HG03196 (cell line): ENCODE data around the gene AFF2.

Experiments used
- ATAC-seq: cut with Tn5 transposase; IDR thresholded peaks from one replicate; pipeline ENCODE4 v1.9.1; 2021; ENCODE audit not compliant: unreplicated experiment

Gene AFF2

GRCh38 chrX:148580016-148580415 is 79.6 kb downstream of the AFF2 start:
- ATAC-seq = no peak

GRCh38 chrX:148582353-148582752 is 81.9 kb downstream of the AFF2 start:
- ATAC-seq = no peak

- ATAC-seq = no peak
Measured at GRCh38 chrX:148588649-148589310, 88.4 kb downstream of the AFF2 start.

GRCh38 chrX:148592595-148592994 is 92.2 kb downstream of the AFF2 start:
- no peak for ATAC-seq

- ATAC-seq = no peak
Measured at GRCh38 chrX:148593146-148593545, 92.7 kb downstream of the AFF2 start.

GRCh38 chrX:148593987-148594386 is 93.6 kb downstream of the AFF2 start:
- no peak for ATAC-seq

GRCh38 chrX:148599404-148599803 is 99.0 kb downstream of the AFF2 start:
- no peak for ATAC-seq

GRCh38 chrX:148600131-148600530 is 99.7 kb downstream of the AFF2 start:
- no peak for ATAC-seq

GRCh38 chrX:148600581-148600980 is 100.2 kb downstream of the AFF2 start:
- no peak for ATAC-seq

GRCh38 chrX:148601034-148601433 is 100.6 kb downstream of the AFF2 start:
- no peak for ATAC-seq

- peak; percentile 83 for ATAC-seq
Measured at GRCh38 chrX:148609515-148610327, 109.3 kb downstream of the AFF2 start.

GRCh38 chrX:148610328-148610698 is 109.9 kb downstream of the AFF2 start:
- ATAC-seq = peak; percentile 50

GRCh38 chrX:148611993-148612392 is 111.6 kb downstream of the AFF2 start:
- no peak for ATAC-seq

- ATAC-seq = no peak
Measured at GRCh38 chrX:148612431-148612830, 112.0 kb downstream of the AFF2 start.

- no peak for ATAC-seq
Measured at GRCh38 chrX:148613636-148614035, 113.2 kb downstream of the AFF2 start.

- ATAC-seq = no peak
Measured at GRCh38 chrX:148615491-148615890, 115.1 kb downstream of the AFF2 start.

- no peak for ATAC-seq
Measured at GRCh38 chrX:148618470-148619445, 118.3 kb downstream of the AFF2 start.

- no peak for ATAC-seq
Measured at GRCh38 chrX:148620023-148620422, 119.6 kb downstream of the AFF2 start.

- ATAC-seq = no peak
Measured at GRCh38 chrX:148624951-148625474, 124.6 kb downstream of the AFF2 start.

GRCh38 chrX:148628621-148629020 is 128.2 kb downstream of the AFF2 start:
- ATAC-seq = no peak

- ATAC-seq = no peak
Measured at GRCh38 chrX:148629434-148629833, 129.0 kb downstream of the AFF2 start.
